Measurements from ENCODE around the gene NEDD4L.
A peak's percentile ranks its signal among the peaks of the same experiment; 100 is the strongest.
"Not testable (repeated sequence)": the region's sequence is repeated elsewhere in the genome, so short reads cannot be mapped to it uniquely, and the experiment has no call there.

NEDD4L gene

DNA sequence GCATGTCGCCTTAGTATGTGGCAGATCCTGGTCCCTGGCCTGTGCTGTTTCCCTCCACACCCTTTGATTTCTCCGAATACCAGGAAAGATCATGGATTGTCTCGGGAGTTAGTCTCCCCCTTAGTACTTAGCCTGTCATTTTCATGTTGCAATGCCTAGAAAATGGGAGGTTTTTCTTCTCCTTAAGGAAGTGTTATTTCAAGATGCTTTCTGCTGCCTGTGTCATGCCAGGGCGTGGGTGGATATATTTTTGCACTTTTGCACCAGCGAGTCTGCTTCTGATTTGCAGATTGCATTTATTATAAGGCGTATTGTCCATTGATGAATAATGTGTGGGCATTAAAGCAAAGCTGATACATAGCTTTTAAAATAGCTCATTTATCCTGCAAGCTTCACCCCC is 223.5 kb downstream of the NEDD4L start:
- peak; percentile 42 for DNase-seq (ENCODE audit: low spot score)

DNA sequence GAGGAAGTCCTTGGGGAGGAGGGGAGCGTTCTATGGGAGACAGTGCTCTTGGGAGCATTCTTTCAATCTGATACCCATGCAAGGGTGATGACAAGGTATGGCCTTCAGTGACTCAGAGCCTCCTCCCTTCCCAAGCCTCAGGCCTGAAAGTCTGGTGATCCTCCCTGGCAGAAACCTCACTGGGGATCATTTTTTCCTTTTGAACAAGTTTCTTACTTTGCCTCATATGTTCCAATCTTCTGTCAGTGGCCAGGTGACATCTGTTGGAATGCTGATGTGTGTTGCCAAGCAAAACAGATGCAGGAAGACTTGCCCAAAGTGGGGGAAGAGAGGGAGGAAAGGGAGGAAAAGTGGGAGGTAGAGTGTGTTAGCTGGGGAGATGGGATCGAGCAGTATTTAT is 224.8 kb downstream of the NEDD4L start:
- no peak for DNase-seq (ENCODE audit: low spot score)

DNA sequence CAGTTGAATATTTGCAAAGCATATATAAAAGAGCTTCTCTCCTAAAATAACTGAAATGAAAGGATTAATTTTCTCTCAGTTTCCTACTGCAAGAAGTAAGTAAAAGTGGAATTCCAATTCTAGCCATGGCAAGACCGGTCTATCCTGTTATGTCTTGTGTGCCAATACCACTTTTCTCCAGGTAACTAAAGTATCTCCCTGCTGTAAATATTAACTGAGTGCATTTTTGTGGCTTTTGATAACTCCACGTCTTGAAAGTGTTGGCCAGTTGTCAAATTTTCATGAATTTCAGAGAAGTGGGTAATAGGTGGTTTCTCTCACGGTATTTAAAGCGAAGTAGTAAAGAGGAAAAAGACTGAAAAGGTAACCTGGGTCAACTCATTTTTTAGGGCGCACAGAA is 225.9 kb downstream of the NEDD4L start:
- DNase-seq (ENCODE audit: low spot score), result no peak

DNA sequence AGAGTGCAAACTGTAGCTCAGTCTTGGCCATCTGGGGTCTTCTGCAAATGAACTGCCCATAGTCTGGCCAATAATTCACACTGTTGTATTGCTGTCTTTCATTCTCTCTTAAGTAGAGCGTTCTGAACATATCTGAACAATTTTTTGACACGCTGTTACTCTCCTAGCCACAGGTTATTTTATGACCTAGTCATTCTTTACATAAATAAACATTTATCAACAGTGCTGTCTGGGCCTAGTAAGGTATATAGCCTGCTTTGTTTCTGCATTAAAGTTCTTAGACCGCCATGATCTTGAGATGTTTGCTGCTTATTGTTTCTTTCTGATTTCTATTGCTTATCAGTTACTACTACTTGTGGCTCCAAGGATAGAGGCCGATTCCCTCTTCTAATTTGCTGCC is 226.4 kb downstream of the NEDD4L start:
- DNase-seq (ENCODE audit: low spot score), result no peak

DNA sequence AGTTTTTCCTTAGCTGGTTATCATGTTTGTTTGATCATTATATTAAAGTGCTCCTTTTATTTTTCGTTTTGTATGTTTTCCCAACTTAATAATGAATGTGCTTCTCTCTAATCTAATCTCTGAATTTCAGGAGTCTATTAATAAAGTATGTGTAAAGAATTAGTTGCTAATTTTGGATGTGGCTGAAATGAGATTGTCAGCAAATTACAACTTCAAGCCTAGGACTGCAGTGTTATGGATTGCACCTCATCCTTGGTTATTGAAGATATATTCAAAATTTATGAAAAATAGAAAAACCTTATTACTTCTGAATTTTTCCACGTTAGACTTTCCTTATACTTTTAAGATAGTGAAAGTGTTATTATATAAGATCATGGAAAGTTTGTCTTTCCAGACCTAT is 227.7 kb downstream of the NEDD4L start:
- no peak for DNase-seq (ENCODE audit: low spot score)

DNA sequence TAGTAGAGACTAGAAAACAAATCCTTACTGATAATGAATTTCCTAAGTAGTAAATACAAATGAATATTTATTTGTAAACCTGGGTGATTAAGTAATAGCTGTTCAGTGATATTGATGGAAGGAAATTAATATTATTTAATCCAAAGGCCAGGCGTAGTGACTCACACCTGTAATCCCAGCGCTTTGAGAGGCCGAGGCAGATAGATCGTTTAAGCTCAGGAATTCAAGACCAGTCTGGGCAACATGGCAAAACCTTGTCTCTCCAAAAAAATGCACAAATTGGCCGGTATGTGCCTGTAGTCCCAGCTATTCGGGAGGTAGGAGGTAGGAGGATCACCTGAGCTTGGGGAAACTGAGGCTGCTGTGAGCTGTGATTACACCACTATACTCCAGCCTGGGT is 228.2 kb downstream of the NEDD4L start:
- DNase-seq (ENCODE audit: low spot score), result no peak

DNA sequence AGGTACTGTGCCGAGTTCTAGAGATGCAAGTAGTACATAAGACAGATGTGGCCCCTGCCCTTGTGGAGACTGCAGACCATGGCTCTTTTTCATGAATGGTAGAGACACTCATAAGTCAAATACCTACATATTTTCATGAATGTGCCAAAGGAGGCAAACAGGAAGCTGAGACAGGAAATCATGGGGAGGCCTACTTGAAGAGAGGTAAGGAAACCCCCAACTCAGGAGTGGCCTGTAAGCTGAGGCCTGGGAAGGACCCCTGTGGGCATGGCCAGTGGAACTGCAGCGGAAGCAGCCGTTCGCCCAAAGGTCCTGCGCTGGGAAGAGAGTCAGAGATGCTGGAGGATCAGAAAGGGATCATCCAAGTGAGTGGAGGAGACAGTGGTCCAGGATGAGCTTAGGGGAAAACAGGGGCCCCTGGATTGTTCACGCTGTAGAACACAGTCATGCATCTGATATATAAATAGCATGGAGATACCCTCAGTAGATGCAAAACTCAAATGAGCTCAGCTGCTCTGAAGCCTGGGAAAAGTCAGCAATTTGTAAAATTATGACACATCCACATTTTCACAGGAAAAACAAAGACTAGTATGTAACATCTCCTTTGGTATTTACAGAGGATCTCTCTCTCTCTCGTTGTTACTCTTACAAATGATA is 228.9 kb downstream of the NEDD4L start:
- DNase-seq (ENCODE audit: low spot score), result no peak

DNA sequence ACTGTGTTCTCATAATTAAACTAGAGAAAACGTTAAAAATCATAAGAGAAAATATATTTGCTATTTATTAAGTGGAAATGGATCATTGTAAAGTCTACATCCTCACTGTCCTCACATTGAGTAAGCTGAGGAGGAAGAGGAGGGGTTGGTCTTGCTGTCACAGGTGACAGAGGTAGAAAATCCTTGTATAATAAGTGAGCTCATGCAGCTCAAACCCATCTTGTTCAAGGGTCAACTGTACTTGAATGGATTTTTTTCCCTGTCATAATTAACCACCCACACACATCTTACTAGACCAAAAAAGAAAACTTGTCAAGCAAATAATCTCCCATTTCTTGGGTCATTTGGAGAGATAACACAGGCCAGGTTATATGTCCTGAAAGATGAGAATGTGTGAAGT is 231.2 kb downstream of the NEDD4L start:
- DNase-seq (ENCODE audit: low spot score), result no peak

DNA sequence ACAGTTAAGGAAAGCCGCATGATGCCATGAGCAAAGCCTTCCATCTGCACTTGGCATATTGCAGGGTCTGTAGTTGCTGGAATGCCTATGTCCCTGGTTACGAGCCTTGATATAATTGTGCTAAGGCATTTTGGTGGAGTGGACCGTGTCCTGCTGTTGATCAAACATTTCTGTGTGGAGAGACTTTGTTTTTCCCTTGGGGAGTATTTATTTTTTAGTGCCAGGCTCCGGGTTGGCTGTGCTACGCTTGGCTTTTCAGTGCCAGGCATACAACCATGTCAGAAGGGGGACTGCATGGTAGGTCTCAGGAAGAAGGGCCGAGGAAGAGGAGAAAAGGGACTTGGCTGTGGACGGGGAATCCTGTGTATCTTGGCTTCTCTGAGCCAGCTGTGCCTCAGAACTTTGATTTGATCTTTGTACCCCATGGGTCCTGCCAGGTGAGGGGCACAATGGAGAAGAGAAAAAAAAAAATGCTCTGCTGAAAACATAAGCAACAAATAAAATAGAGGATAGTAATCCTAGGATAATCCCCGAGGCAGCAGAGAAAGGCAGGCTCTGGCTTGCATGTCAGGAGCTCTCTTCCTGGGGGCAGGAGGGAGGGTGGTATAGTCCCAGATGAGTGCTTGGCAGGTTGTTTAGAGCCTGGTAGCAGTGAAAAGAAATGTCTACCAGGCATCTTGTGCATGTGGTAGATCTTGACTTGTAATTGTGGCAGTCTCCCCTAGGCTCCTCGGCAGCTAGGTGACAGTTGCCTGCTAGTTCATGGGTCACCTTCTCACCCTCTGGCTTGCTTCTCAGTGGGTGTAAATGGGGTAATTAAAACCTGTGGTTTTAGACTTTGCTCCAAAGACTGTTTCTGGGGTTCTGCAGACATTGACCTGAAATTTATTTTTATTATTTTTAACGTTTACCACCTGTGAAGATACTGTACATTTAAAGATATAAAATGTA is 233.0 kb downstream of the NEDD4L start:
- DNase-seq (ENCODE audit: low spot score), result no peak

DNA sequence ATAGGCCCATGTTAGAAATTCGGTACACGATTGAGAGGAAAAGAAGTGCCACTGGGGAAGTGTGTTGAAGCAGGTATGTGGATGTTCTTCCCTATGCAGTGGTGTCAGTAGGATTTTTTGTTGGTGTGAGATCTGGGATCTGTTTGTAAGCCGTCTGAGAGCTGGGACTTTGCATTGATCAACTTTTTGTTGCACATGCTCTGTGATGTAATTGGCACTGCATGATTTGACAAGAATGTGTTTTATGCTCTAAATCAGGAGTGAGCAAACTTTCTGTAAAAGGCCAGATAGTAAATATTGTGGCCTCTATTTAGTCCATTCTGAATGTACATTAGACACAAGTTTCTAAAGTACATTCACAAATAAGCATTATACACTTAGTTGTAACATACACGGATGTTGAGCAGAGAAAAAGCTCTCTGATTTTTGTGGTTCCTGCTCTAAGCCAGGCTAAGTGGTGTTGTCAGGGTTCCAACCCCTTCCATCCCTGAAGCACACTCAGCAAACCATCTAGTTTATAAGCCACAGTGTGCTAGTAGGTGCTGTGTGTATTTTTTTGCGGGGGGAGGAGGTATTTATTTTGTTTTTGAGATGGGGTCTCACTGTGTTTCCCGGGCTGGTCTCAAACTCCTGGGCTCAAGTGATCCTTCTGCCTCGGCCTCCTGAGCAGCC is 235.6 kb downstream of the NEDD4L start:
- DNase-seq (ENCODE audit: low spot score), result no peak

DNA sequence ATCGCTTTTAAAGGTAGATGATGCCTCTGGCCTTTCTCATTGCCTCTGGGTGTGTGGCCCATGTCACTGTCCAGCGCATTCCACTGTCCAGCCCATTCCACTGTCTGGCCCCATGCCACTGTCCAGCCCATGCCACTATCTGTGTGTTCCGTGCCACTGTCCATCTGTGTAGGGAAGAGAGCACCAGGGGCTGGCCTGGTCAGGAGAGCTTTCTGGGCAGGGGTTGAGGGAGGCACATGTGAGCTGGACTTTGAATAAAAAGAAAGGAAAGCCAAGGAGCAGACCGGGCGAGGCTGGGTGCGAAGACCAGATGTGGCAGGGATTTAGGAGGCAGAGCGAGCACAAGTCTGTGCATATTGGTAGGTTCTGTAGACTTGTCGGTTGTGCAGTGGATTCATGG is 236.2 kb downstream of the NEDD4L start:
- DNase-seq (ENCODE audit: low spot score), result no peak

DNA sequence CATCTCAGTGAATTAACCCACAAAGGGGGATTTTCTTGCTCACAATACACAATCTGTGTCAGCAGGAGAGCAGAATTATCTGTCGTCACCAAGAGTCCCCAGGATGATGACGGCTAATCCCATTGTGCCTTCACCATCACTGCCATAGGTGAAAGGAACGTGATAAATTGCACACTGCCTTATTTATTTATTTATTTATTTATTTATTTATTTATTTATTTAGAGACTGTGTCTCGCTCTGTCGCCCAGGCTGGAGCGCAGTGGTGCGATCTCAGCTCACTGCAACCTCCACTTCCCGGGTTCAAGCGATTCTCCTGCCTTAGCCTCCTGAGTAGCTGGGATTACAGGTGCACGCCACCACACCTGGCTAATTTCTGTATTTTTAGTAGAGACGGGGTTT is 238.8 kb downstream of the NEDD4L start:
- not testable (repeated sequence) for DNase-seq (ENCODE audit: low spot score)

DNA sequence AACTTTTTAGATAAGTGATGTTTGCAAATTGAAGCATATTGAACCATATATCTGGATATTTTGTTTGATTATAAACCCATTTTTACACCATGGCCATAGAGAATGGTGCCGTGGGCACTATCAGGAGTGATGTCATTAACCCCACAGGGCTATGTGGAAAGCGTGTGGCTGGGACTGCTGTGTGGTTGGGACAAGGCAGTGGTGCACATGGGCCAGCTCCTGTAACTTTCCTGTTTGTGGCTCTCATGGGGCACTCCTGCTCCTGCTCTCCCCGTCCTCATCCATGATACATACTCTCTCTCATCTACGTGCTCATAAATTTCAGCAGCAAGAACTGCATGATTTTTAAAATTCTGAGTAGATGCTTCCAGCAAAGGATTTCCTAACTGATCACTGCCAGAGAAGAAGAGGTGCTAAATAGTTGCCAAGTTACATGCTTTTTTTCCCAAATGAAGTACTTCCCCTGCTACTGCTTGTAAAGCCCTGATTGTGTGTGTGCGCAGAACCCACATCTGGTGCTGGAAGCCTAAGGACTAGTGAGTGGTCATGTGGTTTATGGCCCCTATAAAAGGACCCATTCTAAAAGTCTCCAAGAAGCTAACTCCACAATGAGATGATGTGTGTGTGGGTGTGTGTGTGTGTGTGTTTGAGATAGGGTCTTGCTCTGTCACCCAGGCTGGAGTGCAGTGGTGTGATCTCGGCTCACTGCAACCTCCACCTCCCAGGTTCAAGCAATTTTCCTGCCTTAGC is 240.8 kb downstream of the NEDD4L start:
- no peak for DNase-seq (ENCODE audit: low spot score)

DNA sequence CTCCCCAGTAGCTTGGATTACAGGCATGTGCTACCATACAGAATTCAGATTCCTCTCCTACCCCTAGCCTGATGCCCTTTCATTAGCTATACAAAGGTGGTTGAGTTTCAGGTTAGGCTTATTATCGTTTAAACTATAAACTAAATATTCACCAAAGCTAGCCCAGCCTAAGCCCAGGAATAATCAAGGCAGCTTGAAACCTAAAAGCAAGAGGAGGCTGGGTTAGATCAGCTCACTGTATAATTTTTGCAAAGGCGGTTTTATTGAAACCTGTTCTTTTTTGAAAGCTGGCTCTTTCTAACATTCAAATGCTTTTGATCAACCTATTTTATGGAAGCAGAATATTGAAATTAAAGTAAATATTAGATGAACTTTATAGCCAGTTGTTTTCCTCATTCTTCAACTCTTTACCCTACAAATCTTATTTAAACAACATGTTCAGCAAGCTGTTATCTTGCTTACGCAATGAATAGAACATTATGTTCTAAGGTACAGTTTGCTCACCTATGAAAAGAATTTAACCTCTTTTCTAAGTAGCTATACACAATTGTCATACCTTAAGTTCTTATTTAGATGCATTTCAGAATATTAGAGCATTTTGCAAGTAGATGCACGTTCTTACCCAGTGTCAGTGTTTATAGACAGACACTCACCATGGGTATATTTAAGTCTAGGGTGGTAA is 241.6 kb downstream of the NEDD4L start:
- no peak for DNase-seq (ENCODE audit: low spot score)

DNA sequence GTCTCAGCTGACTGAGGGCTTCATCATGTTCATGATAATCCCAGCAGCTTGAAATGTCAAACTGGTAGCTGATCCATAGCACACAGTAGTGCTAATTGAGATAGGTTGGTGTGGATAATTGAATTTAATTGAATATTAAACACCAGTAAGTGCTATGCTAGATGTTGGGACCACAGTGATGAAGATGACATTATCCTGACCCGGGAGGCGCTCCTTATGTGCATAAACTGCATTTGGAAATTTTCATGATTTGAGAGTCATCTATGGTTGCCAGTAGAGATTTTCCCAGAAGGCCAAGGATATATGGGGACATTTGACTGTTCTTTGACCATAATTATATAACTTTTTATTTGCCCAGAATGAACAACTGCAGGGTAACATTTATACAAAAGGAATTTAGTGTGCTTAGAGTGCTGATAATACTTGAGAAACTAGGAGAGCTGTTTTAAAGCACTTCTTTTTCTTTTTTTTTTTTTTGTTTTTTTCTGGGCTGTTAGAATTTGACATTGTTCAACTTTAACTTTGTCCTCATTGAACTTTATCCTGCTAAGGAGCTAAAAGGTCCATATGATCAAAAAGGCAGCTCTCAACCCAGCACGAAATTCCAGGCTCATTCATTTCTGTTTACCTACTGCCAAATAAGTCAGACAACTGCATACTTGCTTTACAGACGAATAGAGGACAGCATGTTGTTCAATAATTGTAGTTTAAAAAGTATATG is 242.8 kb downstream of the NEDD4L start:
- DNase-seq (ENCODE audit: low spot score), result no peak

DNA sequence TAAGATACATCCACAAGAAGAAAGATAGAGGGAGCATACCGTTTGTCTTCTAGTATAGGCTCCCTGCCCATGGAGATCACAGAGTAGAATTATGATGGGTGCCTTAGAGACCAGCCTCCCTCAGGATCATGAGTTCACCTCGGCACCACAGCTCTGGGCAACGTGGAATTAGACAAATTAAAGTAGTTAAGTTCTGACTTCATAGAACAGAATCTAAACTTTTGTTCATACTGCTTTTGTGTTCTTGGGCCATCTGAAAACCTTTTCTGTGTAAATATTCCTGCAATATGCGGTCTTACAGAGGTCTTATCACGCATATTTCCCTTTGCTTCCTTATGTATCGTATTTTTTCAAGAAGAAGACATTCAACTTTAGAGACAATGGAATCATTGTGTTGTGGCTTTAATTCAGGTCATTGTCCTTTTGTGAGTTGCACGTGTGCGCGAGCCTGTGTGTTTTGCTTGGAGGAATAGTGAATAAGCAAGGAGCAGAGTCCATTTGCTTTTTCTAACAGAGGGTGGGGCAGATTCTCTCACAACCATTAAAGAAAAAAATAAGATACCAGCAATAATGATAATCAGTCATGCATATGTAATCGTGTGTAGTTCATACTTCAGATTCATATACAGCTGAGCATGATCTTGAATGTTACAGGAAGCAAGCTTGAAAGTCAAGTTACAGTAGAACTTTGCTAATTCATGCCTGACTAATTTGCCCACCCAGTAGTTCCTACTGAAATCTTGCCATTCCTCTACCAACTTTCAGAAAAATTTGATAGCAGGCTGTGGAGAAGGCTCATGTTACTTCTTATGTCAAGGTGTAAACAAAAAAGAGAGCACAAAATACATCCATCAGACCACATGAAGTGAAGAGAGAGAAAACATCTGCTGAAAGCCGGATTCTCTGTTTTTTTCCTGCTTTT is 243.6 kb downstream of the NEDD4L start:
- no peak for DNase-seq (ENCODE audit: low spot score)

DNA sequence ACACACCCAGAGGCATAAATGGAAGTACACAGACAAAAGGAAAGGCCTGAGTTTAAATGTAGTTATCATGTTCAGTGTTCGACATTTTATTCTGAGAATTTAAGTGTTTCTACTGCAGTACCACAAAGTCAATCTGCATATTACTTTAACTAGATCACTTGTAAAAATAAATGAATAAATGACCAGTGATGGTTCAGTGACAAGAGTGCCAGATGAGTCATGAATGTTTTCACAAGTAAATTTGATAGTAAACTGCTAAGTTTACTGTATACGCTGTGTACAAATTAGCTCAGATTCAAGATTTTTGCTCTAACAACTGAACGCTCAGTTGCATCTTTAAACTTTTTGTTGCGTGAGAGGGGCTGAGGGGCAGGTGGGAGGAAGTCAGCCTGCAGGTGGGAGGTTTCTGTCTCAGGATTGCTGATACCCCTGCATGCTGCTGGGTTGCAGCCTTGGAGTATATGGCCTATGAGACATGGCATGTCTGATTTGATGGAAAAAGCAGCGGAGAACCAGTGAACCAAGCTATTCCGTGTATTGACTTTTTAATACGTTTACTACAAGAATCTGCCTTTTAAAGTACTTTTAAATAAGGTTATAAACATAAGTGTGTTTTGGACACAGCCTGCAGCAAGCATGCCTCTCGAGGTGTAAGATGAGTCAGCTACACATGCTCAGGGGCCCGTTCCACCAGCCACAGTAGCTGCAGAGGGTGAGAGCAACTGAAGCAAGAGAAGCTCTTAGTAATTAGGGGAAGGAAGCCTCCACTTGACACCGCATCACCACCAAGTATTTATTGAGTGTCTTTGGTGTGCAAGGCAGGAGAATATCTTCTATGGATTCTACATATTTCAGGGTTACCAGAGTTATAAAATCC is 245.1 kb downstream of the NEDD4L start:
- no peak for DNase-seq (ENCODE audit: low spot score)

DNA sequence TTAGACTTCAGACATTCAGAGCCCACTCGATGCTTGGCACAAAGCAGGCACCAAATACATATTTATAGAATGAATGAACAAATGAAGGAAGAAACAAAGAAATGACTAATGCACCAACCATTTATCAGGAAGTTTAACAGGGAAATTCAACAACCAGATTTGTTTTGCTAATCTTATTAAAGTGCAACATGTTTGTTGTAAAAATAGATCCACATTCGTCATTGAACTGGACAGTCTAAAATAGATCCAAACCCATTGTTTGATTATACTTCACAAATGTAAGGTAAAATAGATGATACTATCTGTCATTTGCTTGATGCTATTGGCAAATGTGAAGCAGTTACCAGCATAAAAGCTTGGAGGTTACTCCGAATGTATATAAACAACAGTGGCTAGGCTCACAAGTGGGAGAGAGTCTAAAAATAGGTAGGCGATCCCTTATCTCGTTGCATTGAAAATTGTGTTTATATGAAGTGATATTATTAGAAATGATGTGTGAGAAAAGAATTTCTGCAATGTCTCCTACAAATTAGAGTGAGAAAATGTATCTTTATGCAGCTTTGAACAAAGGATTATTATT is 246.2 kb downstream of the NEDD4L start:
- DNase-seq (ENCODE audit: low spot score), result no peak
